WERI-Rb-1 (cell line): ENCODE measurements around the gene BRD1.

Source experiments
- DNase-seq: peaks from one replicate; pipeline ENCODE4 v3.0.0-alpha.2; 2020
- H3K27ac ChIP-seq: fragments of 250-450 bp; sonication (Bioruptor Pico); 2 replicates; pipeline ENCODE4 v1.5.1; 2020; ENCODE audit warnings: mild to moderate bottlenecking, moderate library complexity
- H3K27me3 ChIP-seq: fragments of 250-450 bp; sonication (Bioruptor Pico); 2 replicates; pipeline ENCODE4 v1.5.1; 2021; ENCODE audit warnings: mild to moderate bottlenecking, low read depth, moderate library complexity; ENCODE audit not compliant: insufficient read depth, severe bottlenecking
- H3K36me3 ChIP-seq: fragments of 250-450 bp; sonication (Bioruptor Pico); 2 replicates; pipeline ENCODE4 v1.5.1; 2020; ENCODE audit warnings: mild to moderate bottlenecking, moderate library complexity
- H3K4me3 ChIP-seq: 2 replicates; pipeline ENCODE4 v1.5.1; 2011; ENCODE audit warnings: low read depth, mild to moderate bottlenecking, control low read depth, low read length
- H3K9me3 ChIP-seq: fragments of 250-450 bp; sonication (Bioruptor Pico); 2 replicates; pipeline ENCODE4 v1.5.1; 2021; ENCODE audit warnings: mild to moderate bottlenecking, moderate library complexity; ENCODE audit not compliant: severe bottlenecking
- CTCF ChIP-seq: IDR thresholded peaks from 2 replicates; pipeline ENCODE4 v1.5.1; 2011; ENCODE audit warnings: low read depth, mild to moderate bottlenecking, control low read depth, inconsistent platforms, low read length

BRD1 gene

GRCh38 chr22:49847751-49848689 is 20.3 kb upstream of the BRD1 start:
- Histone ChIP-seq H3K27ac (no peak overlapping the region), H3K9me3 (no peaks in the 10 kb centered on the region), H3K4me3 (no peak overlapping the region), H3K36me3 (no peaks in the 10 kb centered on the region), H3K27me3 (no peaks in the 10 kb centered on the region)
- TF ChIP-seq CTCF, result no peak
- DNase-seq, result no peak

DNA sequence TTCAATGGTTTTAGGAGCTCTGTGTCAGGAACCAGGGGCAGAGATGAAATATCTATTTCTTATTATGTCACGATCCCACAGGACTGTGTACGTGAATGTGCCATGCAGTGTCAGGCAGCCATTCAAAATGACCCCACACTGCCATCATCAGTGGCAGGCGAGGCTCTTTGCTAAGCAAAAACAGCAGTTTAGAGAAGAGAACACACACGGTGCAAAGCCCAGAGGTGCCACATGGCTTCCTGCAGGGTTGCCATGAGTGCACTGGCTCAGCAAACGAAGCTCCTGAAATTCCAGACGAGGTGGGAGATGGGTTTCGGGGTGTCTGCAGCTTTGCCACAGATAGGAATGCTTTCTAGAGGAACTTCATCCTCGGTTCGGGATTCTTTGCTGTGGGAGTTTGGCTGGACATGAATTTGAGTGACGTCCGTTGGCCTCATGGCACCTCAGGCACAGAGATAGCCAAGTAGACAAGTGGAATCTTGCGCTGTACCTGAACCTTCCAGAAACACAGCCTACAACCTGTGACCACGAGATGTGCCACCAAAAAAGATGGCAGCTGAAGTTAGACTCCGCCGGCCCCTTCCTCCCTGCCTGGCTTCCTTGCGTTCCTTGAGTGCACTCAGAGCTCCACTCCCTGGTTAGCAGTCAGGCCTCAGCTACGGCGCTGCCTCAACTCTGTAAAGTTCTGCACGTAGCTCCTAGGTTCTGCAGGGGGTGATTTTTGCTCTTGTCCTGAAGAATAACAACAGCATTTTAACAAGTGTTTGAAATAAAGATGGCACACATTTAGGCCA is 18.2 kb upstream of the BRD1 start:
- TF ChIP-seq CTCF, result no peak
- Histone ChIP-seq H3K4me3 (no peak overlapping the region), H3K36me3 (no peaks in the 10 kb centered on the region), H3K27ac (no peak overlapping the region), H3K9me3 (no peaks in the 10 kb centered on the region), H3K27me3 (no peaks in the 10 kb centered on the region)
- no peak for DNase-seq

DNA sequence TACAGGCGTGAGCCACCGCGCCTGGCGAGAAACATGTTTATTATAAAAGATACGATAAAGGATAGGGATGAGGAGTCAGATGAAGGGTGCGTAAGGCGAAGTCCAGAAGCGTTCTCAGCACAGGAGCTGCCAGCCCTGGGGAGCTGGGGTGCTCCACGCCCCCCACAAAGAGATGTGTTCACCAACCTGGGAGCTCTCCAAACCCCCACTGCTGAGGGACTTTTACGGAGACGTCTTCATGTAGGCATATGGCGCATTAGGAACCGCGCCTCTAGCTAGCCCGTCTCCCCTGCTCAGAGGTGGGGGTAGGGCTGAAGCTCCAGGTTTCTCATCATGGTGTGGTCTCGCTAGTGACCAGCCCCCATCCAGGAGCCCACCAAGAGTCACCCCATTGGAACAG is 17.6 kb upstream of the BRD1 start:
- Histone ChIP-seq H3K4me3 (no peak overlapping the region), H3K36me3 (no peaks in the 10 kb centered on the region), H3K27ac (no peak overlapping the region), H3K27me3 (no peaks in the 10 kb centered on the region), H3K9me3 (no peaks in the 10 kb centered on the region)
- no peak for DNase-seq
- TF ChIP-seq CTCF, result no peak

DNA sequence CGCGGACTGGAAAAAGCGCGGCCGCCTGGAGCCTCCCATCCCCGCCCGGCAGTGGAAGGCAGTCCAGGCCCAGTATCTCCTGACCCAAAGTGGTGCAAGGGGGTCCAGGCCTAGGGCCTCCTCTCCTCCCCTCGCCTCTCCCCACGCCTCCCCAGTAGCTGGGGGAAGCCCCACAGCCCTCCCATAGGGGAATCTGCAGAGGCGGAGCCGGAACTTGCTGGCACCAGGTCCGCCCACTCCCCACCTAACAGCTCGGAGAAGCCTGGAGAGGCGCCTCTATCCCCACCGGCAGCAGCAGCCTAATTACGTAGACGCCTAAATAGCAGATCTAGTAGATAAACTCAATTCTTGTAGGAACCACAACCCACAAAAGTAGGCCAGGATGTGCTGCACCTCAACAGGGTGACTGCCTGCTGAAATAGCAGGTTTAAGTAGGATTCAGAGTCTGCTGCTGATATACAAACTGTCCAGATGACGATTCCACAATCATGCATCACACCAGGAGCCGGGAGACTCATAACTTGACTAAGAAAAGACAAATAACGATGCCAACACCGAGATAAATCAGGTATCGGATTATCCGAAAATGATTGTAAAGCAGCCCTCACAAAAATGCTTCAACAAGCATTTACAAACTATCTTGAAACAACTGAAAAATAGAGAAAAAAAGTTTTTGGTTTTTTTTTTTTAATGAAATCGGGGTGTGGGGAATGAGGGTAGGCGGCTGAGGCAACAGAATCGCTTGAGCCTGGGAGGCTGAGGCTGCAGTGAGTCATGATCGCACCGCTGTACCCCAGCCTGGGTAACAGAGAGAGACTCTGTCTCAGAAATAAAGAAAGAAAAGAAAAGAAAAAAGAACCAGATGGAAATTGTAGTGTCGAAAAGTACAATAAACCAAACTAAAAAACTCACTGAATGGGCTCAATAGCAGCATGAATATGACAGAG is 11.4 kb upstream of the BRD1 start:
- Histone ChIP-seq H3K27me3 (no peaks in the 10 kb centered on the region), H3K4me3 (no peak overlapping the region), H3K9me3 (no peaks in the 10 kb centered on the region), H3K27ac (no peak overlapping the region), H3K36me3 (no peaks in the 10 kb centered on the region)
- no peak for DNase-seq
- TF ChIP-seq CTCF, result no peak

- H3K4me3 ChIP-seq, result no peak overlapping the region
- no peak for DNase-seq
- H3K27me3 ChIP-seq, result no peaks in the 10 kb centered on the region
- H3K27ac ChIP-seq, result no peak overlapping the region
- TF ChIP-seq CTCF, result no peak
- H3K36me3 ChIP-seq, result no peaks in the 10 kb centered on the region
- peaks cover 28% of the 10 kb centered on the region for H3K9me3 ChIP-seq
Measured at GRCh38 chr22:49833340-49834007, 5.8 kb upstream of the BRD1 start.
